Ishikawa (cell line): ENCODE data around the gene FAM181B.

Experiments
- CEBPB ChIP-seq: IDR thresholded peaks from 2 replicates; pipeline ENCODE4 v1.6.1; 2012
- CREB1 ChIP-seq: IDR thresholded peaks from 2 replicates; pipeline ENCODE4 v1.6.1; 2012; ENCODE audit warnings: low read depth
- EGR1 ChIP-seq: IDR thresholded peaks from 2 replicates; pipeline ENCODE4 v1.6.1; 2012
- EP300 ChIP-seq: IDR thresholded peaks from 2 replicates; pipeline ENCODE4 v1.6.1; 2012; ENCODE audit warnings: borderline replicate concordance
- FOXM1 ChIP-seq: IDR thresholded peaks from 2 replicates; pipeline ENCODE4 v1.6.1; 2012; ENCODE audit warnings: low read depth, borderline replicate concordance
- MAX ChIP-seq: IDR thresholded peaks from 2 replicates; pipeline ENCODE4 v1.6.1; 2012
- NFIC ChIP-seq: IDR thresholded peaks from 2 replicates; pipeline ENCODE4 v1.6.1; 2012
- RAD21 ChIP-seq: IDR thresholded peaks from 2 replicates; pipeline ENCODE4 v1.6.1; 2012; ENCODE audit warnings: low read depth
- REST ChIP-seq: IDR thresholded peaks from 2 replicates; pipeline ENCODE4 v1.6.1; 2012; ENCODE audit warnings: low read depth, mild to moderate bottlenecking
- TAF1 ChIP-seq: IDR thresholded peaks from 2 replicates; pipeline ENCODE4 v1.6.1; 2012; ENCODE audit warnings: low read depth, mild to moderate bottlenecking
- TCF12 ChIP-seq: IDR thresholded peaks from 2 replicates; pipeline ENCODE4 v1.6.1; 2012; ENCODE audit warnings: low read depth
- TEAD4 ChIP-seq: IDR thresholded peaks from 2 replicates; pipeline ENCODE4 v1.6.1; 2012
- USF1 ChIP-seq: IDR thresholded peaks from 2 replicates; pipeline ENCODE4 v1.6.1; 2012
- YY1 ChIP-seq: IDR thresholded peaks from 2 replicates; pipeline ENCODE4 v1.6.1; 2012; ENCODE audit warnings: low read depth
- ZBTB7A ChIP-seq: IDR thresholded peaks from 2 replicates; pipeline ENCODE4 v1.6.1; 2012; ENCODE audit warnings: low read depth

Gene FAM181B

GRCh38 chr11:82756765-82757639 is 23.3 kb upstream of the FAM181B start:
- TF ChIP-seq TAF1 = no peak
- no peak for TF ChIP-seq EP300
- TF ChIP-seq NFIC = no peak

- TF ChIP-seq REST (no peak), TAF1 (no peak), ZBTB7A (no peak), CEBPB (no peak), FOXM1 (no peak), MAX (no peak), TEAD4 (no peak), EP300 (no peak), NFIC (no peak), USF1 (no peak), YY1 (no peak), EGR1 (no peak), RAD21 (no peak), TCF12 (no peak), CREB1 (no peak)
Observed at GRCh38 chr11:82754410-82754809, 20.7 kb upstream of the FAM181B start.

- TF ChIP-seq TCF12 = no peak
- TF ChIP-seq MAX = no peak
- TF ChIP-seq EGR1 = no peak
- TF ChIP-seq CEBPB = no peak
- no peak for TF ChIP-seq CREB1
- TF ChIP-seq TEAD4 = no peak
- TF ChIP-seq FOXM1 = no peak
- TF ChIP-seq YY1 = no peak
- TF ChIP-seq REST = no peak
- TF ChIP-seq RAD21 = no peak
Observed at GRCh38 chr11:82753921-82754320, 20.3 kb upstream of the FAM181B start.

- TF ChIP-seq NFIC = no peak
- TF ChIP-seq EP300 = no peak
- TF ChIP-seq REST = no peak
- no peak for TF ChIP-seq TAF1
- no peak for TF ChIP-seq TCF12
- TF ChIP-seq CREB1 = no peak
- TF ChIP-seq ZBTB7A = no peak
- no peak for TF ChIP-seq RAD21
- TF ChIP-seq CEBPB = no peak
- TF ChIP-seq MAX = no peak
- TF ChIP-seq YY1 = no peak
- no peak for TF ChIP-seq FOXM1
- no peak for TF ChIP-seq TEAD4
Observed at GRCh38 chr11:82752801-82753200, 19.1 kb upstream of the FAM181B start.

- no peak for TF ChIP-seq RAD21
- no peak for TF ChIP-seq NFIC
- no peak for TF ChIP-seq FOXM1
- no peak for TF ChIP-seq TCF12
- no peak for TF ChIP-seq EP300
Observed at GRCh38 chr11:82750643-82751139, 17.0 kb upstream of the FAM181B start.
